NCI-H1105 treated with DMSO at 0.1 percent for 48 hours (cell line): ENCODE data around the gene APOBEC3H.

ENCODE experiments used
- DNase-seq: peaks from one replicate; lab custom pipeline; 2025; lab: John Stamatoyannopoulos, UW

Gene APOBEC3H

GRCh38 chr22:39081016-39081415 is 16.0 kb upstream of the APOBEC3H start:
- DNase-seq: no peak

DNA sequence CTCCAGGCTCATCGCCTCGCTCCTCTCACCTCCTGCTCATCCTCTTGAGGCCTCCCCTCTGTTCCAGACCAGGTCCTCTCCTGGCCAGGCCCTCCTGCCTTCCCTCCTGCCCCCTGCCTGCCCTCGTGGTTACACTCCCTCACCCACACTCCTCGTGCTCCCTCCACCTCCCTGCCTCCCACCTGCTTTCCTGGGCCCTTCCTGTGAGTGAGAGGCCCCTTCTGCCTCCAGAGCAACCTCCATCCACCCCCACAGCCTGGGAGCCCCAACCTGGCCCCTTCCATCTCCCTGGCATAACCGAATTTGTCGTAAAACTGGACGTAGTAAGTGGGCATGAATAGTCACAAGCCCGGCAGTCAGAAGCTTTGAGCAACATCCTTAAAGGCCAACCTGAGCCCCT is 15.4 kb upstream of the APOBEC3H start:
- DNase-seq: no peak

DNA sequence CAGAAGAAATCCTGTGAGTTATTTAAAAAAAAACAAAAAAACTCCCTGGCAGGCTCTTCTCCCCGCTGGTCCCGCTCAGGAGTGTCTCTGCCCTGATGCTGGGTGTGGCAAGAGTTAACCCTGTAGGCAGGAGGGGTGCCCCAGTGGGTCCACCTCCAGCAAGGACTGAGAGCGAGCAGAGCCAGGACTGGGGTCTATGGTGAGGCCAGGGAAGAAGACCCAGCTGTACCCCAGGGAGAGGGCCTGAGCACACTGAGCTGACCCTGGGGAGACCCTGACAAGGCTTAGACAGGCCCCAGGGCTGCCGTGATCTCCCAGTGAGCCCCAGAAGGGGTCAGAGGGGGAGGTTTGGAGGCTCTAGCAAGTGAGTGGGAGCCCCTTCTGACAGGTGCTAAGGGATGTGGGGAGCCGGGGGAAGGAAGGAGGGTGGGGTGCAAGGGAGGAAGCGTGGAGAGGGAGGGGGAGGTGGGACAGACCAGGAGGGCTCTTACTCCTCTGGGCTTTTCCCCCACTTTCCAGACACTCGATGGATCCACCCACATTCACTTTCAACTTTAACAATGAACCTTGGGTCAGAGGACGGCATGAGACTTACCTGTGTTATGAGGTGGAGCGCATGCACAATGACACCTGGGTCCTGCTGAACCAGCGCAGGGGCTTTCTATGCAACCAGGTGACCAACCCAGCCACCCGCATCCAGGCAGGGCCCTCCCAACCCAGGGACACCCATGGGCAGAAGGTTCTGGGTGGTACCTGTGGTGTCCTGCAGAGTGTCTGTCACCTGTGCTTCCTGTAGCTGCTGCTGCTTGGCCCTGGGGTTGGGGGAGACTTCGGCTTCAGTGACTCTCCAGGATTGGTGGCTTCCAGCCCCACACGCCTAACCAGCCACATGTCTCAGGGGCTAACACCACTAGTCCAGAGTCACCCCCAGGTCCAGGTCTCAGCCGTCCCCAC is 13.6 kb upstream of the APOBEC3H start:
- no peak for DNase-seq

GRCh38 chr22:39084666-39085065 is 12.4 kb upstream of the APOBEC3H start:
- no peak for DNase-seq

- no peak for DNase-seq
These were observed 9.9 kb upstream of the APOBEC3H start for GRCh38 chr22:39087098-39087497.

DNA sequence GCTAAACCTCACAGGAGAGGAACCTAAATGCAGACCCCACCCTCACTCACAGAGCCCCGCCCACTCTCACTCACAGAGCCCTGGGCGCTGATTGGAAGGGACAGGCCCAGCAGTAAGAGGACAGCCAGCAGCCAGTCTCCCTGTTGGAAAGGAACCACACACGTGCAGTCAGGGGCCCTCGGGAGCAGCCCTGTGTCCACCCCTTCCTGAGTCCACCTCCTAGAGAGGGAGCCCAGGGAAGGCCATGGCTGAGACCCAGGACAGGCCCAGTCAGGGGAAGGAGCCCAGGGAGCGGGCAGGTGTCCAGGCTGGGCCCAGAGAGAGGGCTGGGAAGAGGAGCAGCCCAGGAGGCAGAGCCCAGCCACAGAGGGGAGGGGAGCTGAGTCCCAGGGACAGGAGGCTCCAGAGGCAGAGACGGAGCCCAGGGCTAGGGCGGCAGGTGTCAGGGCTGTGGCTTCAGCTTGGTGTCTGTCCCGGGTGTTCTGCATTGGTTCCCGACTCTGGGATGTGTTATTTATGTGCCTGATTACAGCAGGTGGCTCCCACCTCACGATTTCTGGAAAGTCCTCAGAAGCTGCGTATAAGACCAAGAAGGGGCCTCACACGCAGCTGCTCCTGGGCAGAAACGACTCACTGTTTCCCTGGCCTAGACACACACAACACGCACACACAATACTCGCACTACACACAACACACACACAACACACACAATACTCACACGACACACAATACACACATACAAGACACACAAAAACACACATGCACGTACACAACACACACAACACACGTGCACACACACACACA is 9.0 kb upstream of the APOBEC3H start:
- peak; percentile 7 for DNase-seq

DNA sequence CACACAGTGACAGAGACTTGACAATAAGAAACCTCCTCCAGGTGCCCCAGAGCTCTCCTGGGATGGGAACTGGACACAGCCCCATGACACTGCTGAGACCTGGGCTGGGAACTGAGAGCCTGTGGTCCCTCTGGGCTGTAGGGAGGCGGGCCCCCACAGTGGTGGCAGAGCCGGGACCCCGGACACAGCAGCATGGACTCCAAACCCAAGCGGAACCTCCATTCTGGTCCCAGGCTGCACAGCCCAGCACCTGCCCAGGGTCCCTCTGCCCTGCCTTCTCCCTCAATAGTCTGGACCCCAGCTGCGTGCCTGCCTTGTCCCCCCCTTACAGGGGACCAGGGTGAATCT is 8.4 kb upstream of the APOBEC3H start:
- no peak for DNase-seq

GRCh38 chr22:39089928-39090327 is 7.1 kb upstream of the APOBEC3H start:
- DNase-seq: no peak

DNA sequence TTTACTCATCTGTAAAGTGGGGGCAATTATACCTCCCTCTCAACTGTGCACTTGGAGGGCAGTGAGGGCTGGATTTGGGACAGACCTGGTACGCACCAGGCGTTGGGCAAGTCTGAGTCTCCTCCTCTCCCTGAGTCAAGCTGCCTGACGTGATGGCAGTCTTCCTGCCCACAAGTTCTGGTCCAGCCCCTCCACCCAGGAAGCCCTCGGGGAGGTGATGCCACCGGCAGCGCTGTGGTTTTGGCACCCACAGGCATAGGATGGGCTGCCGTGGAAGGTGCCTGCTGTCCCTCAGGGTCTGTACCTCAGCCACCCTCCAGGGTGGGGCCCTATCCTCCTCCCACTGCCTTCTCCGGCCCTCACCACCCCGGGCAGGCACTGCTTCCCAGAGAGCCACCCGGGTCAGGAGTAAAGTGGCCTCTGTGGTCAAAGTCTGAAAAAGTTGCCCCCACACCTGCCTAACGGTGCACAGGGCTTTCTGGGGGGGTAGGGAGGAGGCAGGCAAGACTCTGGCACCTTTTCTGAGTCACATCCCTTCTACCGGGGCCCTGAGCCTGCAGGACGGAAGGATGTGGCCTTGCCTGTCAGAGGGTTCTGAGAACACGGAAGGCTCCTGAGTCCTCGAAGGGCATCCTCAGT is 6.5 kb upstream of the APOBEC3H start:
- no peak for DNase-seq

DNA sequence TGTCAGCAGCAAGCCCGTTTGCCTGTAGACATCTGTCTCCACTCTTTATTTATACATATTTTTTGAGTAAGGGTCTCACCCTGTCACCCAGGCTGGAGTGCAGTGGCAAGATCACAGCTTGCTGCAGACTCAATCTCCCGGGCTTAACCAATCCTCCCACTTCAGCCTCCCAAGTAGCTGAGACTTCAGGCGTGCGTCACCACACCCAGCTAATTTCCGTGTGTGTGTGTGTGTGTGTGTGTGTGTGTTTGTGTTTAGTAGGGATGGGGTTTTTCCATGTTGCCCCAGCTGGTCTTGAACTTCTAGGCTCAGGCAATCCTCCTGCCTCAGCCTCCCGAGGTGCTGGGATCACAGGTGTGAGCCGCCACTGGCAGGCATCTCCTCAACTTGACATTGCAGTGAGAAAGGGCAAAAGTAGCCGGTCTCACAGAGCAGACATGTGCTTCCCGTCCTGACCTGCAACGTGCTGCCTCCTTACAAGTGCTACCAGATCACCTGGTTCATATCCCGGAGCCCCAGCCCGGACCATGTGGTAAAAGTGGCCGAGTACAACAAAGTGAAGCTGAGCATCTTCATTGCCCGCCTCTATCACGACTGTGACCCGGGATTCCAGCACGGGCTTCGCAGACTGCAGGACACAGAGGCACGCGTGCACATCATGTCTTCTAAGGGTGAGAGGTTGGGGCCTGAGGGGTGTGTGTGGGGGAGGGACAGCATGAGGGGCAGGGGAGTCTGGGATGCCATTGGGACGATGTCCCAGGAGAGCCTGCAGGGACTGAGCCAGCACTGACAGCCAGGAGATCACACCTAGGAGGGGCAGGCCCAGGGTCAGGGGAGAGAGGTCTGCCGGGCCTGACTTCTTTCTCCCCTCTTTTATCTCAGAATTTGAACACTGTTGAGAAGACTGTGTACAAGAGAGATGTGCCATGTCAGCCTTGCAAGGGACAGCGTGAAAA is 5.6 kb upstream of the APOBEC3H start:
- no peak for DNase-seq

DNA sequence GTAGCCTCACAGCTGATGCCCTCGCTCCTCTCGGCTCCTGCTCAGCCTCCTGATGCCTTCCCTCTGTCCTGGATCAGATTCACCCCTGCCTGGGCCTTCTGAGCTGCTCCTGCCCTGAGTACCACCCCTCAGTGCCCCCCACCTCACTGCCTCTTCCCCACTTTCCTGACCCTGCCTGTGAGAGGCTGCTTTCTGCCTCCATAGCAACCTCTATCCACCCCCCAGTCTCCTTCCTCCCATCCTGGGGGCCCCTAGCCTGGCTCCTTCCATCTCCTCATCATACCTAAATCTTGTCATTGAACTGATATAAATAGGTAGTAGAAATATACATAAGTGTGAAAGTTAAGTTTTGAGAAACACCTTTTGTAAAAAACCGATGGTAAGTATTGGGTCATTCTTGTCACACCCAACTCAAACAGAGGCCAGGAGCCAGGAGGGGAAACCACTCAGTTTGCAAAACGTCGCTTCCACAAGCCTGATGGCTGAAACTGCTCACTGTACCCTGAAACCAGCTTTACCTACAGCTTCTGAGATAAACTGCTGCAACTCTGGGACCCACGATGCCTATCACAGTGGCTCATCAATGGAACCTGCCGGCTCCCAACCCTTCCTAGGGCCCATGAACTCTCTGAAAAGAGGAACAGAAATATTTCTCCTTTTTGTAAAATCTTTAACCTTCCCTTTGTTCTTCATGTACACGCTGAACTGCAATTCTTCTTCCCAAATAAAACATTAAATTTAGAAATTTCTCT is 4.8 kb upstream of the APOBEC3H start:
- DNase-seq: no peak

DNA sequence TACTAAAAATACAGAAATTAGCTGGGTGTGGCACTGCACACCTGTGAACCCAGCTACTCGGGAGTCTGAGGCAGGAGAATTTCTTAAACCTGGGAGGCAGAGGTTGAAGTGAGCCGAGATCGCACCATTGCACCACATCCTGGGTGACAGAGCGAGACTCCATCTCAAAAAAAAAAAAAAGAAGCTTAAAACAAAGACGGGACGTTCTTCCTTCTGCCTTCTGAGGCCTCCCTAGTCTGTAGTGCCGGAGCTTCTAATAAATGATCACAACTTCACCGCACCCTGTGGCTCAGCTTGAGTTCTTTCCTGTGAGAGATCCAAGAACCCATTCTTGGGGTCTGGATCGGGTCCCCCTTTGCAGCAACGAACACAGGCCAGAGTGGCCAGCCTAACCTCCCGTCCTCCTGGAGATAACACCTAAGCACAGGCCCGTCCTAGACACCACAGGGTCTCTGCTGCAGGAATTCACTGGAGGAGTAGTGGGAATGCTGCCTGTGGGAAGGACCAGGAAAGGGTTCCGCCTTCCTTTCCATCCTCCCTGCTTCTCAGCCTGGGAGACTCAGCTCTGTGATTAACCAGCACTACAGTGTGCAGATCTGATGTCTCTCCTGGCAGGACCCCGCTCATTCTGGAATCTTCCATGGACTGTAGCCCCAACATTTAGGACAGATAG is 2.2 kb upstream of the APOBEC3H start:
- DNase-seq: no peak

DNA sequence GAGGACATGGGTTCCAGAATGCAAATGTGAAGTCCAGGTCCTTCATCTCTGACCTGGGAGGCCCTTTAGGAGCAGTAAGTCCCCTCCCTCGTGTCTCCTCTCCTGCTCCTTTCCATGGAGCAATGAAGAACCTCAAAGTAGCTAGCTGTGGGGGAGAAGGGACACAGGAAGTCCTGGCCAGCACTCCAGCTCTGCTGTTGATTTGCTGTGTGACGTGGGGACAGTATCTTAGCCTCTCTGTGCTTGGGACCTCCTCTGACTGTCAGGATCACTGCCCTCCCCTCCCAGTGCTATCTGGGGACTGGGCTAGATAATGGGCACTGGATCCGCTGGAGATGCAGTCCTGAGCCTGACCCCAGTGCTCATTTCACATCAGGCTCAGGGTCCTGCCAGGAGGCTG is 1.1 kb upstream of the APOBEC3H start:
- no peak for DNase-seq

DNA sequence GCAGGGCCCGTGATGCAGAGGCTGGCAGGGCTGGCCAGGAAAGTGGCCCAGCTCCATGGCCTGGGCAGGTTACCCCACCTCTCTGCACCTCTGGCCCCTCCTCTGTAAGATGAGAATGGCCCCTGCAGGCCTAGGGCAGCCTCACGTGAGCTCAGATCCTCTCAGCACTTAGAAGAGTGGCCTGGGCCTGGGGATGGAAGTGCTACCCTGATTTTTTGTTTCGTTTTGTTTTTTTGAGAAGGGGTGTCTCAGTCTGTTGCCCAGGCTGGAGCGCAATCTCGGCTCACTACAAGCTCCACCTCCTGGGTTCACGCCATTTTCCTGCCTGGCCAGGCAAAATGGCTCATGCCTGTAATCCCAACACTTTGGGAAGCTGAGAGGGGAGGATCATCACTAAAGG is 982 bp downstream of the APOBEC3H start:
- DNase-seq: no peak

GRCh38 chr22:39098576-39098975 is 1.5 kb downstream of the APOBEC3H start:
- no peak for DNase-seq

DNA sequence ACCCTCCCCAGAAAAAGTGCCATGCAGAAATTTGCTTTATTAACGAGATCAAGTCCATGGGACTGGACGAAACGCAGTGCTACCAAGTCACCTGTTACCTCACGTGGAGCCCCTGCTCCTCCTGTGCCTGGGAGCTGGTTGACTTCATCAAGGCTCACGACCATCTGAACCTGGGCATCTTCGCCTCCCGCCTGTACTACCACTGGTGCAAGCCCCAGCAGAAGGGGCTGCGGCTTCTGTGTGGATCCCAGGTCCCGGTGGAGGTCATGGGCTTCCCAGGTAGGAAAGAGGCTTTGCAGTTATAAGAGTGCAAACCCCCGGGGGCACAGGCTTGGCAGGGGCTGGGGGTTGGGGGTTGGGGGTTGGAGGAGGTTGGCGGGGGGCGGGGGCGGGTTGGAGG is 4.2 kb downstream of the APOBEC3H start:
- no peak for DNase-seq

- DNase-seq: no peak
These were observed 6.4 kb downstream of the APOBEC3H start for GRCh38 chr22:39103431-39103830.

DNA sequence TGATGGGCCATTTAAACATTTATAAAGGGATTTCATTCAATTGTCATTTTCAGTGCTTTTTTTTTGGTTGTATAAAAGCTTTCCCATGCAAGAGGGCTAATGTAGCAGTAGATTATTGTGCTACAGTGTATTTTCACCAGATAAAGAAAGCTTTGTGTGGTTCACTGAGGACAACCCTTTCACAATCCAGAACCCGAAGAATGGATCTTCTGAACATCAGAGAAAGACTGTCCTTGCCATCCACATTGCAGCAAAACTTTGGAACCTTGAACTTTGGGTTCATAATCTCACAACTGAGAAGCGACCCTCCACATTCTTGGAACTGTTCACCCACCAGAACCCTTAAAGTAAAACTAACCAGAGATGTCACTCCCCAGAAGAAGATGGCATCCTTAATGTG is 9.3 kb downstream of the APOBEC3H start:
- DNase-seq: no peak

- no peak for DNase-seq
These were observed 11.4 kb downstream of the APOBEC3H start for GRCh38 chr22:39108487-39108886.

DNA sequence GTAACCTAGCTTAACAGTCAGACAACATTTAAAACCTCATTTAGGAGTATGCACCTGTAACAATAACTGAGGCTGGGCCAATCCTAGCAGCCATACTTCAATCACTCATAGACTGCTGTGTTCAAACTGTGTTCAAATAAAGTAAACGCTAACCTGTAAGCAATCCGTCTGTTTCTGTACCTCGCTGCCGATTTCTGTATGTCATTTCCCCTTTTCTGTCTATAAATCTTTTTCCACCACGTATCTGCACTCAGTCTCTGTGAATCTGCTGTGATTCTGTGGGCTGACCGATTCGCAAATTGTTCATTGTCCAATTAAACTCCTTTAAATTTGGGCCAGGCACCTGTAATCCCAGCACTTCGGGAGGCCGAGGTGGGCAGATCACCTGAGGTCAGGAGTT is 12.3 kb downstream of the APOBEC3H start:
- DNase-seq: no peak
